ENCODE results near the gene WDR53.
"Not testable (repeated sequence)": the region's sequence is repeated elsewhere in the genome, so short reads cannot be mapped to it uniquely, and the experiment has no call there.

GRCh38 chr3:196597971-196598733, 29.8 kb upstream of the WDR53 start:
- not testable (repeated sequence) for TF ChIP-seq CTCF, POLR2A (IDR thresholded peaks at IDR 0.05)

Measured in uterus (tissue), 2 donors.